ENCODE data around the gene ADNP. TPM values are rescaled to one million over a fixed set of nuclear protein-coding genes. Genes with fewer than 3 reads are reported as not detected.

ADNP gene
- total and polyA plus RNA-seq, 2 of the 4 experiments (the other 2 are of a cell fraction), result 23.3 to 24.8 TPM

DNA sequence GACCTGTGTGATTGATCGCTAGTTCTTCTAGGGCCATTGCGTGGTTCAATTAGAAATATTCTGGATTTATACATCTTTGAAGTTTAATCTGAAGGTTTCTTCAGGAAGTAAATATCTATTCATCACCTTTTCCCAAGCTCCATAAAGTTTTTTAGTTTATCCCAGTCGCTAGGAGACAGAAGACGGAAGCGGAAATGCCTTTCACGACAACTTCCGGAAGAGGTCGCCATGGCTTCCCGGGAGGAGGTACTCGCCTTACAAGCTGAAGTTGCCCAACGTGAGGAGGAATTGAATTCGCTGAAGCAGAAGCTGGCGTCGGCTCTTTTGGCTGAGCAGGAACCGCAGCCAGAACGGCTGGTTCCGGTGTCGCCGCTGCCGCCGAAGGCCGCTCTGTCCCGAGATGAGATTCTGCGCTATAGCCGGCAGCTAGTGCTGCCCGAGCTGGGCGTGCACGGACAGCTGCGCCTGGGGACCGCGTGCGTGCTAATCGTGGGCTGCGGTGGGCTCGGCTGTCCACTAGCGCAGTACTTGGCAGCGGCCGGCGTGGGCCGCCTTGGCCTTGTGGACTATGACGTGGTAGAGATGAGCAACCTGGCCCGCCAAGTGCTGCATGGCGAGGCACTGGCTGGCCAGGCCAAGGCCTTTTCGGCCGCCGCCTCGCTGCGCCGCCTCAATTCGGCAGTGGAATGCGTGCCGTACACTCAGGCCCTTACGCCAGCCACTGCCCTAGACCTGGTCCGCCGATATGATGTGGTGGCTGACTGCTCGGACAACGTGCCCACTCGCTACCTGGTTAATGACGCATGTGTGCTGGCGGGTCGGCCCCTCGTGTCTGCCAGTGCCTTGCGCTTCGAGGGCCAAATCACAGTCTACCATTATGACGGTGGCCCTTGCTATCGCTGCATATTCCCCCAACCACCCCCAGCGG, 27.6 kb upstream of the ADNP start, which contains the start of gene MOCS3 (continued):
- TF ChIP-seq MAZ (IDR thresholded peaks at IDR 0.05; ENCODE audit: borderline replicate concordance, low read depth, low read length) (no peak), CHD1 (IDR thresholded peaks at IDR 0.05; ENCODE audit: low read depth, low read length) (0 out of 2 replicates have a peak, but pooled peaks have one; percentile 28), BHLHE40 (IDR thresholded peaks at IDR 0.05; ENCODE audit: low read depth, low read length) (peak; percentile 97), FOS (IDR thresholded peaks at IDR 0.05; ENCODE audit: low read depth, low read length) (peak; percentile 36; the same call in 1 of the 2 replicates)

Data from IMR-90 (cell line).